OCI-LY3 (cell line): ENCODE measurements around the gene HDAC4.

Source experiments
- EZH2phosphoT487 ChIP-seq: fragments of 200-600 bp; shearing (Covaris generic); IDR thresholded peaks from 2 replicates; pipeline ENCODE4 v1.6.1; 2018; ENCODE audit warnings: antibody characterized with exemption, mixed run types, low read depth
- TF ChIP-seq, protein P1 (sequence below): fragments of 200-600, 300-600 bp; sonication (generic); IDR thresholded peaks from 2 replicates; pipeline ENCODE4 v1.5.1; 2014; ENCODE audit warnings: antibody characterized with exemption, low read length, low read depth

DNA sequence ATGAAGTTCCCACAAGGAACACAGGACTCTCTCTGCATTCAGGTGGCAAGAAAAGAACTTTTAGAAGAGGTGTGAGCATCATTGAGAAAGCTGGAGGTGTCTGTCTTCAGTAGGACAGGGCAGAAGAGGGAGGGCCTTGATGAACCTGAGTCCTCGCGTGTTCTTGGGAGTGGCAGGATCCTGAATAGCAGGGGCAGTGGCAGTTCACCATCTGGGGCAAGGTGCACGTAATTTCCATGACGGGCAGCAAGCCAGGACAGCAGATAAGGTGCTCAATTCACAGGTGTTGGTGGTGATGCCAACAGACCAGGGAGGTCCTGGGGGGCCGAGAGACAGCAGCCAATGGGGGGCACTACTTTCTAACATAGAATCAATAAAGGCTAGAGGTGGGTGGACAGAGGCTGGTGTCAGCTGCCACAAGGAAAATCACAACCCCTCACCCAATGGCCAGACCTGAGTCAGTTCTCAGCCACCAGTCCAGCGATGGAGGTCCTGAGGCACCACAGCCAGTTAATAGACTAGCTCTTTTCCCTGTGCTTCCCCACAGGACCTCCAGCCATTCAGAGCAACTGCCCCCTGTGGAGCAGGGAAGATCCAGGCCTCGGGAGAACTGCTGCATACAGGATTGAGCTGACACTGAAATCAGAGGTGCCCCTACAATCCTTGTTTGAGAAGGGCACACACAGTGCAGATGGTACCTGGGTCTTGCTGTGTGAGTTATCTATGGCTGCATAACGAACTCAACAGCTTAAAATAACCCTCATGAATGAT, 10.9 kb upstream of the HDAC4 start:
- TF ChIP-seq, protein P1, sequence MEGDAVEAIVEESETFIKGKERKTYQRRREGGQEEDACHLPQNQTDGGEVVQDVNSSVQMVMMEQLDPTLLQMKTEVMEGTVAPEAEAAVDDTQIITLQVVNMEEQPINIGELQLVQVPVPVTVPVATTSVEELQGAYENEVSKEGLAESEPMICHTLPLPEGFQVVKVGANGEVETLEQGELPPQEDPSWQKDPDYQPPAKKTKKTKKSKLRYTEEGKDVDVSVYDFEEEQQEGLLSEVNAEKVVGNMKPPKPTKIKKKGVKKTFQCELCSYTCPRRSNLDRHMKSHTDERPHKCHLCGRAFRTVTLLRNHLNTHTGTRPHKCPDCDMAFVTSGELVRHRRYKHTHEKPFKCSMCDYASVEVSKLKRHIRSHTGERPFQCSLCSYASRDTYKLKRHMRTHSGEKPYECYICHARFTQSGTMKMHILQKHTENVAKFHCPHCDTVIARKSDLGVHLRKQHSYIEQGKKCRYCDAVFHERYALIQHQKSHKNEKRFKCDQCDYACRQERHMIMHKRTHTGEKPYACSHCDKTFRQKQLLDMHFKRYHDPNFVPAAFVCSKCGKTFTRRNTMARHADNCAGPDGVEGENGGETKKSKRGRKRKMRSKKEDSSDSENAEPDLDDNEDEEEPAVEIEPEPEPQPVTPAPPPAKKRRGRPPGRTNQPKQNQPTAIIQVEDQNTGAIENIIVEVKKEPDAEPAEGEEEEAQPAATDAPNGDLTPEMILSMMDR, result no peak
- no peak for TF ChIP-seq EZH2phosphoT487
